ENCODE data around the gene NVL.

DNA sequence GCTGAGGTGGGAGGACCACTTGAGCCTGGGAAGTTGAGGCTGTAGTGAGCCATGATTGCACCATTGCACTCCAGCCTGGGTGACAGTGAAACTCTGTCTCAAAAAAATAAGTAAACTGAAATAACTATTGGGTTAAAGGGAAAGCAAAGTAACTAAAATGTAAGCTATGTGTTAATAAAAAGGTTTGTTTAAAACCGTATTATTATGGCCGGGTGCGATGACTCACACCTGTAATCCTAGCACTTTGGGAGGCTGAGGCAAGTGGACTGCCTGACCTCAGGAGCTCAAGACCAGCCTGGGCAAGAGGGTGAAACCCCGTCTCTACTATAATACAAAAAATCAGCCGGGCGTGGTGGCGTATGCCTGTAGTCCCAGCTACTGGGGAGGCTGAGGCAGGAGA, 27.0 kb downstream of the NVL start:
- TF ChIP-seq, protein P1, sequence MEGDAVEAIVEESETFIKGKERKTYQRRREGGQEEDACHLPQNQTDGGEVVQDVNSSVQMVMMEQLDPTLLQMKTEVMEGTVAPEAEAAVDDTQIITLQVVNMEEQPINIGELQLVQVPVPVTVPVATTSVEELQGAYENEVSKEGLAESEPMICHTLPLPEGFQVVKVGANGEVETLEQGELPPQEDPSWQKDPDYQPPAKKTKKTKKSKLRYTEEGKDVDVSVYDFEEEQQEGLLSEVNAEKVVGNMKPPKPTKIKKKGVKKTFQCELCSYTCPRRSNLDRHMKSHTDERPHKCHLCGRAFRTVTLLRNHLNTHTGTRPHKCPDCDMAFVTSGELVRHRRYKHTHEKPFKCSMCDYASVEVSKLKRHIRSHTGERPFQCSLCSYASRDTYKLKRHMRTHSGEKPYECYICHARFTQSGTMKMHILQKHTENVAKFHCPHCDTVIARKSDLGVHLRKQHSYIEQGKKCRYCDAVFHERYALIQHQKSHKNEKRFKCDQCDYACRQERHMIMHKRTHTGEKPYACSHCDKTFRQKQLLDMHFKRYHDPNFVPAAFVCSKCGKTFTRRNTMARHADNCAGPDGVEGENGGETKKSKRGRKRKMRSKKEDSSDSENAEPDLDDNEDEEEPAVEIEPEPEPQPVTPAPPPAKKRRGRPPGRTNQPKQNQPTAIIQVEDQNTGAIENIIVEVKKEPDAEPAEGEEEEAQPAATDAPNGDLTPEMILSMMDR (IDR thresholded peaks at IDR 0.05; ENCODE audit: poor library complexity, severe bottlenecking): no peak
- no peak for TF ChIP-seq TAF1 (IDR thresholded peaks at IDR 0.05; ENCODE audit: low read depth)

Data from neural cell (in vitro differentiated cells).